ENCODE measurements around the gene ATXN1. TPM values are rescaled to one million over a fixed set of nuclear protein-coding genes. Genes with fewer than 3 reads are reported as not detected.

Gene ATXN1
- total RNA-seq, 1 experiment from 2014 or later, result 25.6 TPM

GRCh38 chr6:16472349-16473069, 288.8 kb downstream of the ATXN1 start:
- H3K27me3 ChIP-seq (replicated peaks; ENCODE audit: insufficient read depth, low read depth, low read length, poor library complexity), result no peaks in the 10 kb centered on the region
- BruUV-seq (replicated peaks), result no TSS peak
- no peaks in the 10 kb centered on the region for H3K36me3 ChIP-seq (ENCODE audit: insufficient read depth, low read length, poor library complexity, severe bottlenecking)
- H3K4me1 ChIP-seq (ENCODE audit: insufficient read depth, low read length, poor library complexity, severe bottlenecking), result peaks cover 12% of the 10 kb centered on the region
- CTCF ChIA-PET, result no interaction called here
- intact Hi-C loops (cut with micrococcal nuclease; ENCODE audit: unreplicated experiment), result no loop called here
- no peak overlapping the region for H3K4me3 ChIP-seq (ENCODE audit: low read depth, low read length, poor library complexity, severe bottlenecking)
- POLR2A ChIA-PET (ENCODE audit: low non-redundant PET), result no interaction called here
- H3K27ac ChIP-seq (ENCODE audit: low read depth, low read length, poor library complexity, severe bottlenecking), result no peak overlapping the region
- H3K9me3 ChIP-seq (ENCODE audit: low read depth, low read length, poor library complexity, severe bottlenecking), result no peaks in the 10 kb centered on the region
- TF ChIP-seq CTCF (conservative IDR thresholded peaks at IDR 0.05; ENCODE audit: low read depth, low read length) (no peak), EZH2 (IDR thresholded peaks at IDR 0.05; ENCODE audit: borderline replicate concordance, low read depth, low read length, poor library complexity, severe bottlenecking) (no peak)
- no peak for DNase-seq (ENCODE audit: low spot score)

- Histone ChIP-seq H3K36me3 (ENCODE audit: insufficient read depth, low read length, poor library complexity, severe bottlenecking) (no peaks in the 10 kb centered on the region), H3K27me3 (replicated peaks; ENCODE audit: insufficient read depth, low read depth, low read length, poor library complexity) (no peaks in the 10 kb centered on the region), H3K4me3 (ENCODE audit: low read depth, low read length, poor library complexity, severe bottlenecking) (no peak overlapping the region), H3K27ac (ENCODE audit: low read depth, low read length, poor library complexity, severe bottlenecking) (no peak overlapping the region), H3K9me3 (ENCODE audit: low read depth, low read length, poor library complexity, severe bottlenecking) (no peaks in the 10 kb centered on the region), H3K4me1 (ENCODE audit: insufficient read depth, low read length, poor library complexity, severe bottlenecking) (peaks cover 12% of the 10 kb centered on the region)
- DNase-seq (ENCODE audit: low spot score), result no peak
- no TSS peak for BruUV-seq (replicated peaks)
- CTCF ChIA-PET, result no interaction called here
- TF ChIP-seq EZH2 (IDR thresholded peaks at IDR 0.05; ENCODE audit: borderline replicate concordance, low read depth, low read length, poor library complexity, severe bottlenecking) (no peak), CTCF (conservative IDR thresholded peaks at IDR 0.05; ENCODE audit: low read depth, low read length) (no peak)
- POLR2A ChIA-PET (ENCODE audit: low non-redundant PET), result no interaction called here
- intact Hi-C loops (cut with micrococcal nuclease; ENCODE audit: unreplicated experiment), result no loop called here
Observed at GRCh38 chr6:16471910-16472297, 289.4 kb downstream of the ATXN1 start.

- H3K27me3 ChIP-seq (replicated peaks; ENCODE audit: insufficient read depth, low read depth, low read length, poor library complexity), result no peaks in the 10 kb centered on the region
- ChIA-PET CTCF (no interaction called here), POLR2A (ENCODE audit: low non-redundant PET) (interaction anchor here (0.7 kb wide), 1 partner anchor 46 kb away, joined by 3 read pairs; no protein-coding TSS in a partner anchor)
- TF ChIP-seq CTCF (conservative IDR thresholded peaks at IDR 0.05; ENCODE audit: low read depth, low read length) (no peak), EZH2 (IDR thresholded peaks at IDR 0.05; ENCODE audit: borderline replicate concordance, low read depth, low read length, poor library complexity, severe bottlenecking) (no peak)
- intact Hi-C loops (cut with micrococcal nuclease; ENCODE audit: unreplicated experiment), result no loop called here
- BruUV-seq (replicated peaks), result no TSS peak
- H3K4me3 ChIP-seq (ENCODE audit: low read depth, low read length, poor library complexity, severe bottlenecking), result no peak overlapping the region
- H3K4me1 ChIP-seq (ENCODE audit: insufficient read depth, low read length, poor library complexity, severe bottlenecking), result peaks cover 12% of the 10 kb centered on the region
- H3K9me3 ChIP-seq (ENCODE audit: low read depth, low read length, poor library complexity, severe bottlenecking), result no peaks in the 10 kb centered on the region
- no peaks in the 10 kb centered on the region for H3K36me3 ChIP-seq (ENCODE audit: insufficient read depth, low read length, poor library complexity, severe bottlenecking)
- H3K27ac ChIP-seq (ENCODE audit: low read depth, low read length, poor library complexity, severe bottlenecking), result no peak overlapping the region
- peak; percentile 32 for DNase-seq (ENCODE audit: low spot score)
Observed at GRCh38 chr6:16471222-16471909, 289.9 kb downstream of the ATXN1 start.
